ENCODE results near the gene SETD1B. TPM values are rescaled to one million over a fixed set of nuclear protein-coding genes. Genes with fewer than 3 reads are reported as not detected.

The SETD1B gene
- total RNA-seq, 6 donors from 2014 or later = 9.3 to 47.1 (median 20.4) TPM

GRCh38 chr12:121774968-121775474 is 28.8 kb upstream of the SETD1B start:
- Histone ChIP-seq H3K4me1 (peaks cover 12 to 31% (median 18%) of the 10 kb centered on the region in 4 donors), H3K9me3 (no peaks in the 10 kb centered on the region), H3K27ac (peak overlapping the region; percentile 34 to 60 (median 46)), H3K36me3 (peaks cover 0 to 7% (median 0%) of the 10 kb centered on the region in 4 donors), H3K27me3 (no peaks in the 10 kb centered on the region), H3K4me3 (no peak overlapping the region)
- ATAC-seq (ENCODE audit: low FRiP score in 2 of 2) (peak; percentile 2 to 73), DNase-seq (no peak)
- 82 to 90% methylated on average over 2 to 7 of the region's 14 CpGs for WGBS, 2 donors
- TF ChIP-seq POLR2A (IDR thresholded peaks at IDR 0.05) (no peak), CTCF (IDR thresholded peaks at IDR 0.05) (no peak), EP300 (IDR thresholded peaks at IDR 0.05) (no peak), POLR2AphosphoS5 (IDR thresholded peaks at IDR 0.05) (no peak)

- DNase-seq (peak in 1 of 2 donors; percentile 61), ATAC-seq (ENCODE audit: low FRiP score in 2 of 2) (no peak)
- WGBS, 2 donors = 75 to 77% methylated on average over 16 of the region's 16 CpGs
- H3K27ac ChIP-seq = peak overlapping the region; percentile 34 to 60 (median 46)
- no peaks in the 10 kb centered on the region for H3K27me3 ChIP-seq
- no peaks in the 10 kb centered on the region for H3K9me3 ChIP-seq
- peaks cover 0 to 12% (median 1%) of the 10 kb centered on the region in 4 donors for H3K36me3 ChIP-seq
- H3K4me3 ChIP-seq = no peak overlapping the region
- TF ChIP-seq POLR2AphosphoS5 (IDR thresholded peaks at IDR 0.05) (no peak), EP300 (IDR thresholded peaks at IDR 0.05) (no peak), CTCF (IDR thresholded peaks at IDR 0.05) (no peak), POLR2A (IDR thresholded peaks at IDR 0.05) (no peak)
- peaks cover 12 to 31% (median 18%) of the 10 kb centered on the region in 4 donors for H3K4me1 ChIP-seq
Observed at GRCh38 chr12:121775501-121775900, 28.3 kb upstream of the SETD1B start.

- H3K4me1 ChIP-seq = peaks cover 14 to 31% (median 21%) of the 10 kb centered on the region in 4 donors
- DNase-seq (peak; percentile 87 to 94), ATAC-seq (ENCODE audit: low FRiP score in 2 of 2) (peak; percentile 68 to 84)
- H3K4me3 ChIP-seq = no peak overlapping the region
- no peaks in the 10 kb centered on the region for H3K9me3 ChIP-seq
- H3K27ac ChIP-seq = peak overlapping the region in 3 of 4 donors; percentile 34 to 57 (median 35)
- TF ChIP-seq POLR2AphosphoS5 (IDR thresholded peaks at IDR 0.05) = no peak
- TF ChIP-seq CTCF (IDR thresholded peaks at IDR 0.05) = peak; percentile 80 to 93 (median 92)
- 23 to 38% methylated on average over 10 to 19 of the region's 24 CpGs for WGBS, 2 donors
- no peaks in the 10 kb centered on the region for H3K27me3 ChIP-seq
- H3K36me3 ChIP-seq = peaks cover 0 to 19% (median 6%) of the 10 kb centered on the region in 4 donors
Observed at GRCh38 chr12:121776190-121777098, 27.4 kb upstream of the SETD1B start.

GRCh38 chr12:121778567-121779421 is 25.0 kb upstream of the SETD1B start:
- no peak overlapping the region for H3K4me3 ChIP-seq
- peak in 1 of 2 donors; percentile 46 for DNase-seq
- H3K9me3 ChIP-seq = no peaks in the 10 kb centered on the region
- peaks cover 0 to 19% (median 6%) of the 10 kb centered on the region in 4 donors for H3K36me3 ChIP-seq
- TF ChIP-seq CTCF (IDR thresholded peaks at IDR 0.05) = no peak
- TF ChIP-seq EP300 (IDR thresholded peaks at IDR 0.05) = no peak
- TF ChIP-seq POLR2AphosphoS5 (IDR thresholded peaks at IDR 0.05) = no peak
- TF ChIP-seq POLR2A (IDR thresholded peaks at IDR 0.05) = no peak
- no peaks in the 10 kb centered on the region for H3K27me3 ChIP-seq
- 64 to 76% methylated on average over 12 to 17 of the region's 17 CpGs for WGBS, 2 donors
- peaks cover 23 to 35% (median 27%) of the 10 kb centered on the region in 4 donors for H3K4me1 ChIP-seq
- H3K27ac ChIP-seq = peak overlapping the region; percentile 27 to 54 (median 40)
- no peak for ATAC-seq (ENCODE audit: low FRiP score in 2 of 2)
